ENCODE results near the gene LHFPL2. TPM values are rescaled to one million over a fixed set of nuclear protein-coding genes. Genes with fewer than 3 reads are reported as not detected.

The LHFPL2 gene
- total and polyA plus RNA-seq, 9 of the 15 experiments (the other 6 are each of a cell fraction or from before 2014, with no cell fraction given), result 1.0 to 6.6 (median 4.6) TPM

DNA sequence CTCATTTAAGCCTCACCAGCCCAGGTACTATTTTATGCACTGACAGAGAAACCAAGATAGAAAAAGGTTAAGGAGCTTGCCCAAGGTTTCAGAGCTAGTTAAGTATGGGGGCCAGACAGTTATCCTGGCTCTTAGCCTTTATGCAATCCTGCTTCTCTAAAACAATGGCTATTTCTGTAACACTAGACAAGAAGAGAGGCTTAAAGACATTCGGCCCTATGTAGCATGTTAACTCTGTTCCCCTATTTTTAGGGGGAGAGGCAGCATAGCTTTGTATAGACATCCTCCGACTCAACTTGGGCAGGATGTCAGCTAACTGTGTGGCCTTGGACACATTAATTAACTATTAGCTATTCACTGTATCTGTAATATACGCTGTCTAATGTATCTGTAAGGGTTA, 54.6 kb downstream of the LHFPL2 start (continued):
- no peak for TF ChIP-seq DPF2 (IDR thresholded peaks at IDR 0.05)
- TF ChIP-seq, protein P1, sequence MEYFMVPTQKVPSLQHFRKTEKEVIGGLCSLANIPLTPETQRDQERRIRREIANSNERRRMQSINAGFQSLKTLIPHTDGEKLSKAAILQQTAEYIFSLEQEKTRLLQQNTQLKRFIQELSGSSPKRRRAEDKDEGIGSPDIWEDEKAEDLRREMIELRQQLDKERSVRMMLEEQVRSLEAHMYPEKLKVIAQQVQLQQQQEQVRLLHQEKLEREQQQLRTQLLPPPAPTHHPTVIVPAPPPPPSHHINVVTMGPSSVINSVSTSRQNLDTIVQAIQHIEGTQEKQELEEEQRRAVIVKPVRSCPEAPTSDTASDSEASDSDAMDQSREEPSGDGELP (CRISPR knock-in tag; IDR thresholded peaks at IDR 0.05; ENCODE audit: borderline replicate concordance), result no peak
- TF ChIP-seq ZZZ3 (IDR thresholded peaks at IDR 0.05), result no peak
- no peak for TF ChIP-seq NCOA6 (IDR thresholded peaks at IDR 0.05)
- TF ChIP-seq ZNF133 (CRISPR knock-in tag; IDR thresholded peaks at IDR 0.05), result no peak
- no peak for TF ChIP-seq SMARCA5 (IDR thresholded peaks at IDR 0.05)
- TF ChIP-seq, protein P2, sequence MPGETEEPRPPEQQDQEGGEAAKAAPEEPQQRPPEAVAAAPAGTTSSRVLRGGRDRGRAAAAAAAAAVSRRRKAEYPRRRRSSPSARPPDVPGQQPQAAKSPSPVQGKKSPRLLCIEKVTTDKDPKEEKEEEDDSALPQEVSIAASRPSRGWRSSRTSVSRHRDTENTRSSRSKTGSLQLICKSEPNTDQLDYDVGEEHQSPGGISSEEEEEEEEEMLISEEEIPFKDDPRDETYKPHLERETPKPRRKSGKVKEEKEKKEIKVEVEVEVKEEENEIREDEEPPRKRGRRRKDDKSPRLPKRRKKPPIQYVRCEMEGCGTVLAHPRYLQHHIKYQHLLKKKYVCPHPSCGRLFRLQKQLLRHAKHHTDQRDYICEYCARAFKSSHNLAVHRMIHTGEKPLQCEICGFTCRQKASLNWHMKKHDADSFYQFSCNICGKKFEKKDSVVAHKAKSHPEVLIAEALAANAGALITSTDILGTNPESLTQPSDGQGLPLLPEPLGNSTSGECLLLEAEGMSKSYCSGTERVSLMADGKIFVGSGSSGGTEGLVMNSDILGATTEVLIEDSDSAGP (CRISPR knock-in tag; IDR thresholded peaks at IDR 0.05), result no peak

DNA sequence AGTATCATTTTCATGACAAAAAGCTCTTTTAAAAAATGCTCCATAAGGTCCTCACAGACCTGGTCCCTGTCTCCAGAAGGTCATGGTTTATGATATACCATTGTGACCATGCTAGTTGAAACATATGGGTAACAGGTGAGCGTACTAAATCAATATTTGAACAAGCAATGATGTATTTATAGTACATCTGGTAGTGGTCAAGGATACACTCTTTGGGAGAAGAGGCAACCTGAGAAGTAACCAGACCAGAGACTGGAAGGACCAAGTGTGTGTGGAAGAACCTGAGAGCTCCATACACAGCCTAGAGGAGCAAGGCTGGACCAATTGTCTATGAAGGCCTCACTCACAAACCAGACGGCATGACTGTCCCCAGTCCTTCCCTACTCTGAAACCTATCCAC, 55.1 kb downstream of the LHFPL2 start:
- BruUV-seq (replicated peaks), result no TSS peak
- intact Hi-C loops (cut with micrococcal nuclease) (no loop called here), in situ Hi-C loops (cut with MboI) (no loop called here)
- H3K9me1 ChIP-seq (ENCODE audit: control insufficient read depth, insufficient read depth, low read length), result no peaks in the 10 kb centered on the region
- H3K79me2 ChIP-seq (ENCODE audit: control insufficient read depth, insufficient read depth, low read length), result no peaks in the 10 kb centered on the region
- POLR2A ChIA-PET, result interaction anchor here (1.4 kb wide), 1 partner anchor 16 kb away, joined by 3 read pairs; no protein-coding TSS in a partner anchor
- H3K4me3 ChIP-seq, result no peak overlapping the region
- ATAC-seq, result no peak; the same call in 2 of the 3 replicates
- DNase-seq (ENCODE audit: extremely low read depth in 1 of 4, low spot score in 3 of 4), result no peak
- H3K27me3 ChIP-seq (ENCODE audit: control insufficient read depth in 2 of 2, insufficient read depth in 2 of 2, low read length in 2 of 2), result no peaks in the 10 kb centered on the region
- CTCF ChIA-PET (ENCODE audit: low intra/inter-chr PET ratio), result no interaction called here
- no peak overlapping the region for H3K27ac ChIP-seq (ENCODE audit: extremely low read depth, low read depth, low read length)
- no peaks in the 10 kb centered on the region for H3K36me3 ChIP-seq (ENCODE audit: control insufficient read depth, insufficient read depth, low read length)
- FAIRE-seq, result no peak
- H3K4me2 ChIP-seq (ENCODE audit: insufficient read depth, low read length), result no peak overlapping the region
- no peak overlapping the region for H2AFZ ChIP-seq (ENCODE audit: low read depth, low read length)
- peaks cover 0 to 22% of the 10 kb centered on the region in 2 experiments; a peak in 3 of 5 replicates for H3K4me1 ChIP-seq (replicated peaks in 1 of 2; ENCODE audit: control insufficient read depth in 2 of 2, insufficient read depth in 2 of 2, low read length in 2 of 2)
- no peaks in the 10 kb centered on the region for H4K20me1 ChIP-seq (replicated peaks; ENCODE audit: control insufficient read depth, insufficient read depth, low read length)
- H3K9ac ChIP-seq (ENCODE audit: insufficient read depth in 1 of 2, low read depth in 2 of 2, low read length in 2 of 2), result no peak overlapping the region
- no peaks in the 10 kb centered on the region for H3K9me3 ChIP-seq (replicated peaks; ENCODE audit: control insufficient read depth, insufficient read depth, low read depth, low read length)
- 56% methylated on average over 2 of the region's 2 CpGs for WGBS (ENCODE audit: insufficient coverage, low coverage, missing lambda C conversion rate)
- TF ChIP-seq, protein P3, sequence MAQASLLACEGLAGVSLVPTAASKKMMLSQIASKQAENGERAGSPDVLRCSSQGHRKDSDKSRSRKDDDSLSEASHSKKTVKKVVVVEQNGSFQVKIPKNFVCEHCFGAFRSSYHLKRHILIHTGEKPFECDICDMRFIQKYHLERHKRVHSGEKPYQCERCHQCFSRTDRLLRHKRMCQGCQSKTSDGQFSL (CRISPR knock-in tag; IDR thresholded peaks at IDR 0.05), result no peak
- TF ChIP-seq, protein P3 (tag; IDR thresholded peaks at IDR 0.05), result no peak
- no peak for TF ChIP-seq POU5F1 (IDR thresholded peaks at IDR 0.05; ENCODE audit: borderline replicate concordance, low read depth, low read length, partially characterized antibody)
- TF ChIP-seq NCOA1 (IDR thresholded peaks at IDR 0.05; ENCODE audit: low read depth), result no peak
- TF ChIP-seq, protein P4, sequence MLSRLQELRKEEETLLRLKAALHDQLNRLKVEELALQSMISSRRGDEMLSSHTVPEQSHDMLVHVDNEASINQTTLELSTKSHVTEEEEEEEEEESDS (CRISPR knock-in tag; IDR thresholded peaks at IDR 0.05), result no peak
- TF ChIP-seq ILK (tag; IDR thresholded peaks at IDR 0.05; ENCODE audit: borderline replicate concordance, low read depth), result no peak
- TF ChIP-seq FOXA1 (IDR thresholded peaks at IDR 0.05; ENCODE audit: borderline replicate concordance), result no peak
- TF ChIP-seq, protein P5, sequence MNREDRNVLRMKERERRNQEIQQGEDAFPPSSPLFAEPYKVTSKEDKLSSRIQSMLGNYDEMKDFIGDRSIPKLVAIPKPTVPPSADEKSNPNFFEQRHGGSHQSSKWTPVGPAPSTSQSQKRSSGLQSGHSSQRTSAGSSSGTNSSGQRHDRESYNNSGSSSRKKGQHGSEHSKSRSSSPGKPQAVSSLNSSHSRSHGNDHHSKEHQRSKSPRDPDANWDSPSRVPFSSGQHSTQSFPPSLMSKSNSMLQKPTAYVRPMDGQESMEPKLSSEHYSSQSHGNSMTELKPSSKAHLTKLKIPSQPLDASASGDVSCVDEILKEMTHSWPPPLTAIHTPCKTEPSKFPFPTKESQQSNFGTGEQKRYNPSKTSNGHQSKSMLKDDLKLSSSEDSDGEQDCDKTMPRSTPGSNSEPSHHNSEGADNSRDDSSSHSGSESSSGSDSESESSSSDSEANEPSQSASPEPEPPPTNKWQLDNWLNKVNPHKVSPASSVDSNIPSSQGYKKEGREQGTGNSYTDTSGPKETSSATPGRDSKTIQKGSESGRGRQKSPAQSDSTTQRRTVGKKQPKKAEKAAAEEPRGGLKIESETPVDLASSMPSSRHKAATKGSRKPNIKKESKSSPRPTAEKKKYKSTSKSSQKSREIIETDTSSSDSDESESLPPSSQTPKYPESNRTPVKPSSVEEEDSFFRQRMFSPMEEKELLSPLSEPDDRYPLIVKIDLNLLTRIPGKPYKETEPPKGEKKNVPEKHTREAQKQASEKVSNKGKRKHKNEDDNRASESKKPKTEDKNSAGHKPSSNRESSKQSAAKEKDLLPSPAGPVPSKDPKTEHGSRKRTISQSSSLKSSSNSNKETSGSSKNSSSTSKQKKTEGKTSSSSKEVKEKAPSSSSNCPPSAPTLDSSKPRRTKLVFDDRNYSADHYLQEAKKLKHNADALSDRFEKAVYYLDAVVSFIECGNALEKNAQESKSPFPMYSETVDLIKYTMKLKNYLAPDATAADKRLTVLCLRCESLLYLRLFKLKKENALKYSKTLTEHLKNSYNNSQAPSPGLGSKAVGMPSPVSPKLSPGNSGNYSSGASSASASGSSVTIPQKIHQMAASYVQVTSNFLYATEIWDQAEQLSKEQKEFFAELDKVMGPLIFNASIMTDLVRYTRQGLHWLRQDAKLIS (CRISPR knock-in tag; IDR thresholded peaks at IDR 0.05), result no peak

Measured in K562 (cell line).